ENCODE measurements around the gene PARP14. TPM values are rescaled to one million over a fixed set of nuclear protein-coding genes. Genes with fewer than 3 reads are reported as not detected.
"Not testable (repeated sequence)": the region's sequence is repeated elsewhere in the genome, so short reads cannot be mapped to it uniquely, and the experiment has no call there.

Gene PARP14
- polyA plus RNA-seq, 1 donor from 2014 or later: not detected

GRCh38 chr3:122642935-122643334 lies 37.7 kb upstream of the PARP14 start:
- Histone ChIP-seq H3K4me2 (ENCODE audit: low read length) (no peak overlapping the region), H3K27me3 (ENCODE audit: insufficient read depth, low read depth, low read length) (no peaks in the 10 kb centered on the region), H3K27ac (ENCODE audit: low read length) (no peak overlapping the region), H3K4me3 (ENCODE audit: low read length) (no peak overlapping the region), H3F3A (ENCODE audit: insufficient read depth, low read length, poor library complexity, severe bottlenecking) (no peaks in the 10 kb centered on the region), H3K36me3 (ENCODE audit: insufficient read depth, low read length) (no peaks in the 10 kb centered on the region), H3K9ac (ENCODE audit: low read length) (no peak overlapping the region), H3K9me2 (ENCODE audit: insufficient read depth, low read length) (no peaks in the 10 kb centered on the region), H3K79me2 (replicated peaks; ENCODE audit: insufficient read depth, low read length) (no peaks in the 10 kb centered on the region), H4K20me1 (ENCODE audit: insufficient read depth) (no peaks in the 10 kb centered on the region), H3K9me3 (ENCODE audit: low read length) (no peaks in the 10 kb centered on the region), H2AFZ (ENCODE audit: low read depth, low read length) (no peak overlapping the region)
- TF ChIP-seq REST (IDR thresholded peaks at IDR 0.05; ENCODE audit: borderline replicate concordance) (no peak), POLR2AphosphoS5 (IDR thresholded peaks at IDR 0.05) (no peak), CTCF (IDR thresholded peaks at IDR 0.05; ENCODE audit: poor library complexity, severe bottlenecking) (no peak), SMC3 (conservative IDR thresholded peaks at IDR 0.05; ENCODE audit: poor library complexity) (no peak), EZH2 (IDR thresholded peaks at IDR 0.05; ENCODE audit: borderline replicate concordance, insufficient read depth, low read length, poor library complexity, severe bottlenecking) (no peak), MXI1 (conservative IDR thresholded peaks at IDR 0.05; ENCODE audit: poor library complexity, severe bottlenecking) (no peak), EP300 (conservative IDR thresholded peaks at IDR 0.05; ENCODE audit: poor library complexity, severe bottlenecking) (no peak), TAF1 (IDR thresholded peaks at IDR 0.05; ENCODE audit: low read depth) (no peak), RAD21 (conservative IDR thresholded peaks at IDR 0.05) (no peak)

- H3K9me3 ChIP-seq (ENCODE audit: low read length): no peaks in the 10 kb centered on the region
- no peak overlapping the region for H3K4me3 ChIP-seq (ENCODE audit: low read length)
- TF ChIP-seq REST (IDR thresholded peaks at IDR 0.05; ENCODE audit: borderline replicate concordance): no peak
- TF ChIP-seq POLR2AphosphoS5 (IDR thresholded peaks at IDR 0.05): no peak
- no peaks in the 10 kb centered on the region for H3F3A ChIP-seq (ENCODE audit: insufficient read depth, low read length, poor library complexity, severe bottlenecking)
- no peaks in the 10 kb centered on the region for H4K20me1 ChIP-seq (ENCODE audit: insufficient read depth)
- no peaks in the 10 kb centered on the region for H3K9me2 ChIP-seq (ENCODE audit: insufficient read depth, low read length)
- H3K27me3 ChIP-seq (ENCODE audit: insufficient read depth, low read depth, low read length): no peaks in the 10 kb centered on the region
- H3K79me2 ChIP-seq (replicated peaks; ENCODE audit: insufficient read depth, low read length): no peaks in the 10 kb centered on the region
- H3K9ac ChIP-seq (ENCODE audit: low read length): no peak overlapping the region
- H3K4me2 ChIP-seq (ENCODE audit: low read length): no peak overlapping the region
- no peak overlapping the region for H2AFZ ChIP-seq (ENCODE audit: low read depth, low read length)
- no peaks in the 10 kb centered on the region for H3K36me3 ChIP-seq (ENCODE audit: insufficient read depth, low read length)
- no peak overlapping the region for H3K27ac ChIP-seq (ENCODE audit: low read length)
Observed at GRCh38 chr3:122646146-122646988, 34.3 kb upstream of the PARP14 start.

- not testable (repeated sequence) for H3K9me2 ChIP-seq (ENCODE audit: insufficient read depth, low read length); H3K9ac ChIP-seq (ENCODE audit: low read length); H3F3A ChIP-seq (ENCODE audit: insufficient read depth, low read length, poor library complexity, severe bottlenecking); H2AFZ ChIP-seq (ENCODE audit: low read depth, low read length); H3K27me3 ChIP-seq (ENCODE audit: insufficient read depth, low read depth, low read length); H3K4me3 ChIP-seq (ENCODE audit: low read length); H3K79me2 ChIP-seq (replicated peaks; ENCODE audit: insufficient read depth, low read length); H3K27ac ChIP-seq (ENCODE audit: low read length); H3K36me3 ChIP-seq (ENCODE audit: insufficient read depth, low read length); H4K20me1 ChIP-seq (ENCODE audit: insufficient read depth); H3K9me3 ChIP-seq (ENCODE audit: low read length); H3K4me2 ChIP-seq (ENCODE audit: low read length)
Observed at GRCh38 chr3:122651233-122651907, 29.3 kb upstream of the PARP14 start.

Data from neural cell (in vitro differentiated cells).